Keratinocyte (primary cell): ENCODE results near the gene SYNPR. TPM values are rescaled to one million over a fixed set of nuclear protein-coding genes. Genes with fewer than 3 reads are reported as not detected.

Source experiments
- DNase-seq: peaks from one replicate; pipeline ENCODE4 v3.0.0-alpha.2; 2011; ENCODE audit warnings: low read depth, missing footprints, low spot score
- FAIRE-seq: peaks from 2 replicates; lab custom pipeline; 2011; peaks lifted over from hg19 to GRCh38; lab: Jason Lieb, UNC
- H2AFZ ChIP-seq: 2 replicates; pipeline ENCODE4 v1.6.0; 2012; ENCODE audit warnings: low read length, control low read depth, inconsistent platforms; ENCODE audit not compliant: control insufficient read depth
- H3K27ac ChIP-seq: 2 replicates; pipeline ENCODE4 v1.5.1; 2011; ENCODE audit warnings: low read length; ENCODE audit not compliant: control insufficient read depth, insufficient read depth
- H3K27me3 ChIP-seq: 3 replicates; pipeline ENCODE4 v1.6.0; 2011; ENCODE audit warnings: low read length; ENCODE audit not compliant: control insufficient read depth, insufficient read depth; ENCODE audit errors: extremely low read depth
- H3K36me3 ChIP-seq, 2 experiments: 2 replicates in 1 of 2; 3 replicates in 1 of 2; pipeline ENCODE4 v1.5.1; 2011; ENCODE audit warnings: low read length in 2 of 2, mild to moderate bottlenecking in 1 of 2; ENCODE audit not compliant: control insufficient read depth in 2 of 2, insufficient read depth in 2 of 2; ENCODE audit errors: extremely low read depth in 1 of 2
- H3K4me1 ChIP-seq: 3 replicates; pipeline ENCODE4 v1.5.1; 2011; ENCODE audit warnings: low read length; ENCODE audit not compliant: control insufficient read depth, insufficient read depth; ENCODE audit errors: extremely low read depth
- H3K4me2 ChIP-seq: 3 replicates; pipeline ENCODE4 v1.6.0; 2011; ENCODE audit warnings: low read depth, low read length; ENCODE audit not compliant: control insufficient read depth, insufficient read depth; ENCODE audit errors: extremely low read depth
- H3K4me3 ChIP-seq, 3 experiments: fragments of 200-600 bp in 1 of 3; sonication (generic) in 1 of 3; 2 replicates in 2 of 3; 3 replicates in 1 of 3; pipeline ENCODE4 v1.5.1; 2011 to 2016; ENCODE audit warnings: low read length in 3 of 3, mild to moderate bottlenecking in 3 of 3, control low read depth in 2 of 3, inconsistent platforms in 1 of 3, low read depth in 1 of 3, mixed read lengths in 1 of 3, mixed run types in 1 of 3, moderate library complexity in 1 of 3; ENCODE audit not compliant: control insufficient read depth in 2 of 3, insufficient read depth in 2 of 3; ENCODE audit errors: extremely low read depth in 1 of 3
- H3K79me2 ChIP-seq: 2 replicates; pipeline ENCODE4 v1.6.0; 2012; ENCODE audit warnings: low read length; ENCODE audit not compliant: control insufficient read depth, insufficient read depth
- H3K9ac ChIP-seq: 3 replicates; pipeline ENCODE4 v1.6.0; 2011; ENCODE audit warnings: low read length; ENCODE audit not compliant: control insufficient read depth, insufficient read depth; ENCODE audit errors: extremely low read depth
- H3K9me1 ChIP-seq: 3 replicates; pipeline ENCODE4 v1.6.0; 2011; ENCODE audit warnings: low read length; ENCODE audit not compliant: control insufficient read depth, insufficient read depth; ENCODE audit errors: extremely low read depth
- H3K9me3 ChIP-seq: 2 replicates; pipeline ENCODE4 v1.5.1; 2012; ENCODE audit warnings: low read depth, low read length; ENCODE audit not compliant: control insufficient read depth
- H4K20me1 ChIP-seq: 3 replicates; pipeline ENCODE4 v1.6.0; 2011; ENCODE audit warnings: low read length; ENCODE audit not compliant: control insufficient read depth, insufficient read depth; ENCODE audit errors: extremely low read depth
- CTCF ChIP-seq, 3 experiments: IDR thresholded peaks in 1 of 3; conservative IDR thresholded peaks in 1 of 3; optimal IDR thresholded peaks in 1 of 3; 2 replicates in 2 of 3; 3 replicates in 1 of 3; pipeline versions ENCODE3 to v1.5.1; 2011; ENCODE audit warnings: low read length in 3 of 3, mild to moderate bottlenecking in 3 of 3, moderate library complexity in 2 of 3, control low read depth in 1 of 3, inconsistent platforms in 1 of 3; ENCODE audit not compliant: insufficient read depth in 2 of 3; ENCODE audit errors: extremely low read depth in 1 of 3
- EZH2 ChIP-seq: IDR thresholded peaks from one replicate; pipeline ENCODE4 v1.6.1; 2012; ENCODE audit warnings: inconsistent platforms, mild to moderate bottlenecking, low read length, moderate library complexity
- dilution Hi-C: fragments of 300-500 bp; cut with MboI; formaldehyde crosslinking; loops from one replicate; pipeline ENCODE4 v1.7.0; 2020; ENCODE audit warnings: low sequenced_read_pairs; ENCODE audit not compliant: extremely low pct_ligation_motif_present
- polyA plus RNA-seq, 5 experiments: library from polyadenylated mRNA; depleted of rRNA in 3 of 5; stranded (reverse) in 3 of 5; stranded (forward) in 1 of 5; unstranded in 1 of 5; fragments of >200 nt; gene quantifications; 1 replicate in 1 of 5; 2 replicates in 3 of 5; 3 replicates in 1 of 5; pipeline versions ENCODE4 v1.2.1 to v1.2.3, GENCODE V29; 2011 to 2012; ENCODE audit warnings: missing spikeins in 2 of 5, low read depth in 1 of 5, low replicate concordance in 1 of 5

The SYNPR gene
- polyA plus RNA-seq, 1 donor (not counting 4 experiments of a cell fraction or from before 2014, with no cell fraction given), result not detected

GRCh38 chr3:63585927-63586326, 307.8 kb downstream of the SYNPR start:
- Histone ChIP-seq H3K4me1 (no peaks in the 10 kb centered on the region), H3K9me3 (peaks cover 3% of the 10 kb centered on the region), H3K27me3 (no peaks in the 10 kb centered on the region), H3K27ac (no peak overlapping the region), H3K9me1 (no peaks in the 10 kb centered on the region), H3K9ac (no peak overlapping the region), H3K4me3 (no peak overlapping the region), H3K79me2 (no peaks in the 10 kb centered on the region), H2AFZ (no peak overlapping the region), H3K4me2 (no peak overlapping the region), H4K20me1 (no peaks in the 10 kb centered on the region), H3K36me3 (no peaks in the 10 kb centered on the region)
- FAIRE-seq (no peak), DNase-seq (no peak)
- no peak for TF ChIP-seq CTCF (optimal IDR thresholded peaks at IDR 0.05 in 1 of 3, IDR thresholded peaks at IDR 0.05 in 1 of 3, conservative IDR thresholded peaks at IDR 0.05 in 1 of 3; ENCODE audit: extremely low read depth in 1 of 3, insufficient read depth in 2 of 3, low read length in 3 of 3)
- TF ChIP-seq EZH2, result no peak
- dilution Hi-C loops, result no loop called here

- Histone ChIP-seq H3K4me3 (no peak overlapping the region), H3K4me1 (no peaks in the 10 kb centered on the region), H3K9me1 (no peaks in the 10 kb centered on the region), H3K79me2 (no peaks in the 10 kb centered on the region), H3K4me2 (no peak overlapping the region), H3K9ac (no peak overlapping the region), H3K36me3 (no peaks in the 10 kb centered on the region), H3K27ac (no peak overlapping the region), H2AFZ (no peak overlapping the region), H4K20me1 (no peaks in the 10 kb centered on the region), H3K27me3 (no peaks in the 10 kb centered on the region), H3K9me3 (peaks cover 3% of the 10 kb centered on the region)
- TF ChIP-seq CTCF (optimal IDR thresholded peaks at IDR 0.05 in 1 of 3, IDR thresholded peaks at IDR 0.05 in 1 of 3, conservative IDR thresholded peaks at IDR 0.05 in 1 of 3; ENCODE audit: extremely low read depth in 1 of 3, insufficient read depth in 2 of 3, low read length in 3 of 3) (peak in 1 of 3 experiments; percentile 8), EZH2 (no peak)
- dilution Hi-C loops, result no loop called here
- DNase-seq, result no peak
- FAIRE-seq, result no peak
Observed at GRCh38 chr3:63588895-63589294, 310.8 kb downstream of the SYNPR start.
